ENCODE measurements around the gene RIPK4.

Gene RIPK4

DNA sequence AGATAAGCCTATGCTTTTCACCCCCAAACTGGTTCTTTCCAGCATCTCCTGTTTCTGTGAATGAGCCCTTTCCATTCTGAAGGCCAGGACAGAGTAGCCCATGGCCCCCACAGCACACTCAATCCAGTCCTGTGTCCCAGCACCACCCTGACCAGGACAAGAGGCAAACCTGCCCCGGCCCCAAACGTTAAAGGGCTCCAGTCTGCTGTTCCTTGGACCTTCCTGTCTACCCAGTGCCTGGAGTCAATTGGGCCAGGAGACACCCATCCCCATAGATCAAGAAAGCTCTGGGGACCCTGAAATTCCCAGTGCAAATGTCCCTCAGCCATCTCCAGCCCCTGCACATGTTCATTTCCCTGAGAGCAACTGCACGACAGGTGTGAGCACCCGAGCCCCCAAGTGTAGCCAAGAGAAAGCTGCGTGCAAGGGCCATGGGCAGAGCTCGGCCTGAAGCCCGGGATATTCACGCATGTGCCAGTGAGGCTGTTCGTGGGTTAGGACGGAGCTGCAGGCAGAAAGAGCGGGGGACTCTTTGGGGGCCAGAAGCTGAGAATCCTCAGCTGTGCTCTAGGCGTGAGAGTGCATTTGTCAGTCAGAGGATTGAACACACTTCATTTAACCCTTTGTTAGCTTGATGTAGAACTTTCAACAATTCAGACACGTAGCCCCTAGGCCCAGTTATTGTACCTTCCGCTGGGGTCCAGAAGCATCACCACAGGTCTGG is 4.2 kb upstream of the RIPK4 start:
- Histone ChIP-seq H3K36me3 (replicated peaks) (no peaks in the 10 kb centered on the region), H3K27me3 (replicated peaks) (peaks cover 19% of the 10 kb centered on the region), H3K4me3 (ENCODE audit: low read depth, low read length) (no peak overlapping the region), H3K27ac (no peak overlapping the region)
- no peak for DNase-seq
- in situ Hi-C loops (cut with HindIII; ENCODE audit: low pct_ligation_motif_present, low sequenced_read_pairs) = no loop called here
- TF ChIP-seq, protein P1, sequence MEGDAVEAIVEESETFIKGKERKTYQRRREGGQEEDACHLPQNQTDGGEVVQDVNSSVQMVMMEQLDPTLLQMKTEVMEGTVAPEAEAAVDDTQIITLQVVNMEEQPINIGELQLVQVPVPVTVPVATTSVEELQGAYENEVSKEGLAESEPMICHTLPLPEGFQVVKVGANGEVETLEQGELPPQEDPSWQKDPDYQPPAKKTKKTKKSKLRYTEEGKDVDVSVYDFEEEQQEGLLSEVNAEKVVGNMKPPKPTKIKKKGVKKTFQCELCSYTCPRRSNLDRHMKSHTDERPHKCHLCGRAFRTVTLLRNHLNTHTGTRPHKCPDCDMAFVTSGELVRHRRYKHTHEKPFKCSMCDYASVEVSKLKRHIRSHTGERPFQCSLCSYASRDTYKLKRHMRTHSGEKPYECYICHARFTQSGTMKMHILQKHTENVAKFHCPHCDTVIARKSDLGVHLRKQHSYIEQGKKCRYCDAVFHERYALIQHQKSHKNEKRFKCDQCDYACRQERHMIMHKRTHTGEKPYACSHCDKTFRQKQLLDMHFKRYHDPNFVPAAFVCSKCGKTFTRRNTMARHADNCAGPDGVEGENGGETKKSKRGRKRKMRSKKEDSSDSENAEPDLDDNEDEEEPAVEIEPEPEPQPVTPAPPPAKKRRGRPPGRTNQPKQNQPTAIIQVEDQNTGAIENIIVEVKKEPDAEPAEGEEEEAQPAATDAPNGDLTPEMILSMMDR (IDR thresholded peaks at IDR 0.05; ENCODE audit: low read depth, low read length, missing control alignments) = no peak

GRCh38 chr21:41769933-41770332 is 3.1 kb upstream of the RIPK4 start:
- Histone ChIP-seq H3K4me3 (ENCODE audit: low read depth, low read length) (no peak overlapping the region), H3K27me3 (replicated peaks) (peaks cover 27% of the 10 kb centered on the region), H3K36me3 (replicated peaks) (no peaks in the 10 kb centered on the region), H3K27ac (no peak overlapping the region)
- no peak for DNase-seq
- in situ Hi-C loops (cut with HindIII; ENCODE audit: low pct_ligation_motif_present, low sequenced_read_pairs) = loop anchor here (10.0 kb wide), 1 partner anchor 155 kb away; no protein-coding TSS in a partner anchor
- TF ChIP-seq, protein P1 (IDR thresholded peaks at IDR 0.05; ENCODE audit: low read depth, low read length, missing control alignments) = no peak

DNA sequence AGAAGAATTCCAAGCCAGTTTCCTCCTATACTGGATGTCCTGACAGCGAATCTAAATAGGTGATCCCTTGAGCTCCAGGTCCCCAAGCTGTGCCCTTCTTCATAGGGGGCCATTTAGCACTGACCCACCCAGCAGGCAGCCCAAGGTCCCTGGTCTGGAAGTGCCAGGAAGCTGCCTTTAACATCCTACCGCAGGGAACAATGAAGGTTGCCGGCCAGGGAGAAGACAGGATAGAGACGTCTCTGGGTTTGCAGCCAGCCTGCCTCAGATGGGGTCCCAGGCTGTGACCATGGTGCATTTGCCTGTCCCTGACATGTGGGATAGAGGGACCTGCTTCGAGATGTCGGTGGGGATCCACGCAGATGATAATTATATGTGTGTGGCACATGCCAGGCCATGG is 2.7 kb upstream of the RIPK4 start:
- Histone ChIP-seq H3K36me3 (replicated peaks) (no peaks in the 10 kb centered on the region), H3K4me3 (ENCODE audit: low read depth, low read length) (no peak overlapping the region), H3K27ac (no peak overlapping the region), H3K27me3 (replicated peaks) (peaks cover 27% of the 10 kb centered on the region)
- no peak for DNase-seq
- TF ChIP-seq, protein P1 (IDR thresholded peaks at IDR 0.05; ENCODE audit: low read depth, low read length, missing control alignments) = no peak
- in situ Hi-C loops (cut with HindIII; ENCODE audit: low pct_ligation_motif_present, low sequenced_read_pairs) = loop anchor here (10.0 kb wide), 1 partner anchor 155 kb away; no protein-coding TSS in a partner anchor

GRCh38 chr21:41769111-41769510 is 2.3 kb upstream of the RIPK4 start:
- no peak overlapping the region for H3K27ac ChIP-seq
- in situ Hi-C loops (cut with HindIII; ENCODE audit: low pct_ligation_motif_present, low sequenced_read_pairs) = loop anchor here (10.0 kb wide), 1 partner anchor 154 kb away; no protein-coding TSS in a partner anchor
- H3K27me3 ChIP-seq (replicated peaks) = peaks cover 30% of the 10 kb centered on the region
- no peak for DNase-seq
- TF ChIP-seq, protein P1 (IDR thresholded peaks at IDR 0.05; ENCODE audit: low read depth, low read length, missing control alignments) = no peak
- H3K4me3 ChIP-seq (ENCODE audit: low read depth, low read length) = no peak overlapping the region
- no peaks in the 10 kb centered on the region for H3K36me3 ChIP-seq (replicated peaks)

GRCh38 chr21:41768437-41769042 is 1.7 kb upstream of the RIPK4 start:
- peaks cover 34% of the 10 kb centered on the region for H3K27me3 ChIP-seq (replicated peaks)
- peak overlapping the region; percentile 34 for H3K4me3 ChIP-seq (ENCODE audit: low read depth, low read length)
- peak; percentile 60 for DNase-seq
- no peaks in the 10 kb centered on the region for H3K36me3 ChIP-seq (replicated peaks)
- H3K27ac ChIP-seq = no peak overlapping the region
- TF ChIP-seq, protein P1 (IDR thresholded peaks at IDR 0.05; ENCODE audit: low read depth, low read length, missing control alignments) = peak; percentile 75
- in situ Hi-C loops (cut with HindIII; ENCODE audit: low pct_ligation_motif_present, low sequenced_read_pairs) = loop anchor here (10.0 kb wide), 1 partner anchor 154 kb away; no protein-coding TSS in a partner anchor

Measured in brain microvascular endothelial cell (primary cell).